SK-N-SH (cell line): ENCODE results near the gene SCN8A. TPM values are rescaled to one million over a fixed set of nuclear protein-coding genes. Genes with fewer than 3 reads are reported as not detected.

Source experiments
- CTCF ChIA-PET: fragments of 300-600, 350-600 bp; formaldehyde crosslinking; extraction: SDS; loops from one replicate; lab custom pipeline; 2021; lab: Yijun Ruan, JAX
- POLR2A ChIA-PET: fragments of 350-600 bp; sonication (Branson Sonifier 250); formaldehyde crosslinking; extraction: SDS; loops from one replicate; lab custom pipeline; 2020; ENCODE audit warnings: antibody characterized with exemption, inconsistent platforms; lab: Yijun Ruan, JAX
- DNase-seq: peaks from one replicate; pipeline ENCODE4 v3.0.0; 2012
- H2AFZ ChIP-seq: fragments of 200-600 bp; sonication (generic); 2 replicates; pipeline ENCODE4 v1.8.1; 2016; ENCODE audit warnings: antibody characterized with exemption, mild to moderate bottlenecking, low read depth
- H3F3A ChIP-seq: fragments of 200-600 bp; sonication (generic); replicated peaks from 2 replicates; pipeline ENCODE3; 2016; ENCODE audit warnings: antibody characterized with exemption, mild to moderate bottlenecking; ENCODE audit not compliant: insufficient read depth
- H3K27ac ChIP-seq, 2 experiments: fragments of 200-500 bp in 1 of 2; fragments of 200-600 bp in 1 of 2; sonication (Bioruptor generic) in 1 of 2; sonication (generic), shearing (Covaris generic) in 1 of 2; 2 replicates each; pipeline versions ENCODE4 v1.5.1 to v1.6.1; 2014 to 2016; ENCODE audit warnings: low read depth in 2 of 2, inconsistent platforms in 1 of 2, low read length in 1 of 2, mild to moderate bottlenecking in 1 of 2, mixed read lengths in 1 of 2
- H3K27me3 ChIP-seq: fragments of 200-600 bp; sonication (generic), shearing (Covaris generic); 2 replicates; pipeline ENCODE4 v1.6.1; 2016; ENCODE audit warnings: mixed run types; ENCODE audit not compliant: insufficient read depth
- H3K36me3 ChIP-seq, 2 experiments: fragments of 200-500 bp in 1 of 2; fragments of 200-600 bp in 1 of 2; sonication (Bioruptor generic) in 1 of 2; sonication (generic) in 1 of 2; replicated peaks in 1 of 2; 2 replicates each; pipeline versions ENCODE3 to v1.5.1; 2014 to 2016; ENCODE audit warnings: low read length in 1 of 2, mild to moderate bottlenecking in 1 of 2; ENCODE audit not compliant: insufficient read depth in 2 of 2, control insufficient read depth in 1 of 2
- H3K4me1 ChIP-seq, 2 experiments: fragments of 200-500 bp in 1 of 2; fragments of 200-600 bp in 1 of 2; sonication (Bioruptor generic) in 1 of 2; sonication (generic), shearing (Covaris generic) in 1 of 2; 2 replicates each; pipeline versions ENCODE4 v1.5.1 to v1.6.1; 2014 to 2016; ENCODE audit warnings: low read depth in 1 of 2, low read length in 1 of 2, mixed run types in 1 of 2; ENCODE audit not compliant: insufficient read depth in 2 of 2, control insufficient read depth in 1 of 2
- H3K4me2 ChIP-seq: fragments of 200-600 bp; sonication (generic), shearing (Covaris generic); 2 replicates; pipeline ENCODE4 v1.6.1; 2017; ENCODE audit warnings: mixed run types
- H3K4me3 ChIP-seq, 2 experiments: fragments of 200-500 bp in 1 of 2; fragments of 200-600 bp in 1 of 2; sonication (Bioruptor generic) in 1 of 2; sonication (generic), shearing (Covaris generic) in 1 of 2; 2 replicates each; pipeline versions ENCODE4 v1.5.1 to v1.8.1; 2014 to 2016; ENCODE audit warnings: low read depth in 2 of 2, inconsistent platforms in 1 of 2, low read length in 1 of 2, mild to moderate bottlenecking in 1 of 2, mixed read lengths in 1 of 2, moderate library complexity in 1 of 2
- H3K79me2 ChIP-seq: fragments of 200-600 bp; sonication (generic); 2 replicates; pipeline ENCODE4 v1.8.1; 2017; ENCODE audit warnings: mild to moderate bottlenecking; ENCODE audit not compliant: insufficient read depth
- H3K9ac ChIP-seq: fragments of 200-600 bp; sonication (generic); 2 replicates; pipeline ENCODE4 v1.6.1; 2017; ENCODE audit warnings: mixed run types
- H3K9me2 ChIP-seq: fragments of 200-600 bp; sonication (generic); 2 replicates; pipeline ENCODE4 v1.6.1; 2017; ENCODE audit warnings: mixed run types
- H3K9me3 ChIP-seq: fragments of 200-600 bp; sonication (generic); 2 replicates; pipeline ENCODE4 v1.6.1; 2017; ENCODE audit warnings: mixed run types, mild to moderate bottlenecking, moderate library complexity
- H4K20me1 ChIP-seq: fragments of 200-600 bp; sonication (generic); 2 replicates; pipeline ENCODE4 v1.6.1; 2017; ENCODE audit warnings: mild to moderate bottlenecking, mixed run types; ENCODE audit not compliant: insufficient read depth
- CHD2 ChIP-seq: fragments of 150-350 bp; IDR thresholded peaks from 2 replicates; pipeline ENCODE4 v1.6.1; 2018; ENCODE audit warnings: low read length; ENCODE audit not compliant: partially characterized antibody
- ELF1 ChIP-seq: IDR thresholded peaks from 2 replicates; pipeline ENCODE4 v1.4.0; 2012
- EZH2phosphoT487 ChIP-seq: fragments of 200-600 bp; sonication (generic); IDR thresholded peaks from 2 replicates; pipeline ENCODE4 v1.6.1; 2017; ENCODE audit warnings: low read depth, mixed run types, mild to moderate bottlenecking, antibody characterized with exemption, moderate library complexity, borderline replicate concordance
- FOSL2 ChIP-seq: IDR thresholded peaks from 2 replicates; pipeline ENCODE4 v1.4.0; 2012; ENCODE audit warnings: low read depth, mild to moderate bottlenecking, moderate library complexity, borderline replicate concordance
- FOXM1 ChIP-seq: IDR thresholded peaks from 2 replicates; pipeline ENCODE4 v1.4.0; 2012; ENCODE audit warnings: low read depth, mild to moderate bottlenecking
- GABPA ChIP-seq: IDR thresholded peaks from 2 replicates; pipeline ENCODE4 v1.4.0; 2012; ENCODE audit warnings: low read depth, mild to moderate bottlenecking
- MEF2A ChIP-seq: IDR thresholded peaks from 2 replicates; pipeline ENCODE4 v1.4.0; 2012; ENCODE audit warnings: low read depth, borderline replicate concordance
- NFIC ChIP-seq: IDR thresholded peaks from 2 replicates; pipeline ENCODE4 v1.4.0; 2012; ENCODE audit warnings: borderline replicate concordance
- RAD21 ChIP-seq: IDR thresholded peaks from 2 replicates; pipeline ENCODE4 v1.6.1; 2012; ENCODE audit warnings: mild to moderate bottlenecking, low read length
- RFX5 ChIP-seq: IDR thresholded peaks from 2 replicates; pipeline ENCODE4 v1.6.1; 2012; ENCODE audit warnings: mild to moderate bottlenecking, improper control_type of control experiment, low read length
- RXRA ChIP-seq: IDR thresholded peaks from 2 replicates; pipeline ENCODE4 v1.4.0; 2012; ENCODE audit warnings: low read depth, mild to moderate bottlenecking, borderline replicate concordance
- SIN3A ChIP-seq: IDR thresholded peaks from 2 replicates; pipeline ENCODE4 v1.6.1; 2012; ENCODE audit warnings: low read depth, mild to moderate bottlenecking, low read length, moderate library complexity, borderline replicate concordance
- SMC3 ChIP-seq: IDR thresholded peaks from 2 replicates; pipeline ENCODE4 v1.6.1; 2012; ENCODE audit warnings: low read depth, low read length, improper control_type of control experiment
- TCF12 ChIP-seq: IDR thresholded peaks from 2 replicates; pipeline ENCODE4 v1.4.0; 2012
- polyA plus RNA-seq, 3 experiments: library from polyadenylated mRNA; depleted of rRNA; stranded (reverse); fragments of >200 nt; gene quantifications; 2 replicates each; pipeline ENCODE4 v1.2.3, GENCODE V29; 2012
- TF ChIP-seq, protein P1 (sequence below): IDR thresholded peaks from 2 replicates; pipeline ENCODE4 v1.4.0; 2012; ENCODE audit warnings: low read depth, borderline replicate concordance
- TF ChIP-seq, protein P2 (sequence below): fragments of 150-350 bp; IDR thresholded peaks from 2 replicates; pipeline ENCODE4 v1.6.1; 2016; ENCODE audit warnings: mild to moderate bottlenecking, low read depth, low read length
- TF ChIP-seq, protein P3 (sequence below): IDR thresholded peaks from 2 replicates; pipeline ENCODE4; 2012
- TF ChIP-seq, protein P4 (sequence below): fragments of 200-600 bp; sonication (generic); IDR thresholded peaks from 2 replicates; pipeline ENCODE4 v1.6.1; 2017; ENCODE audit warnings: antibody characterized with exemption, mild to moderate bottlenecking, moderate library complexity

The SCN8A gene
- polyA plus RNA-seq, 1 of the 3 experiments (the other 2 are of a cell fraction), result 7.1 TPM

DNA sequence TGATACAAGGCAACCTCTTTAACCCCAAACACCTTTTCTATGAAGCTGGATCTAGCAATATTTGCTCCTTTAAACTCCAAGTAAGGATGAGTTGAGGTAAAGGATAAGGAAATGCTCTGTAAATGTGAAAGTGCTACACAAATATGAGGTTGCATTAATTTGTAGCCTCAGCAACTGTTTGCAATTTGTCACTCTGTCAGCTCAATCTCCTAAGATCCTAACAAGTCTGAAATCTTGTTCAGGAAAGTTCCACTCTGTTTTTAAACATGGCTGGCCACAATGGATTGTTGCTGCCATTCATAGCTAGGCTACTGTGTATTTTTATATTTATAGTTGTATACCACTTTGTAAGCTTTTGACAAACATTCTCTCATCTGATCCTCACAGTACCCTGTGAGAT, 51.3 kb downstream of the SCN8A start:
- H3K79me2 ChIP-seq, result peaks cover 52% of the 10 kb centered on the region
- DNase-seq, result no peak
- H3K36me3 ChIP-seq, result peaks cover 0 to 4% of the 10 kb centered on the region in 2 experiments
- no peaks in the 10 kb centered on the region for H3K9me3 ChIP-seq
- no peak overlapping the region for H3K4me3 ChIP-seq
- ChIA-PET CTCF (interaction anchor here (0.6 to 1.2 kb wide), 2 partner anchors 12 to 110 kb away, joined by 3 read pairs; no protein-coding TSS in a partner anchor), POLR2A (no interaction called here)
- peaks cover 9% of the 10 kb centered on the region; the same call in 1 of the 2 replicates for H4K20me1 ChIP-seq
- no peak overlapping the region for H2AFZ ChIP-seq
- no peaks in the 10 kb centered on the region for H3K4me1 ChIP-seq
- H3K9ac ChIP-seq, result no peak overlapping the region
- H3F3A ChIP-seq, result no peaks in the 10 kb centered on the region
- no peaks in the 10 kb centered on the region for H3K27me3 ChIP-seq
- no peak overlapping the region for H3K4me2 ChIP-seq
- no peak overlapping the region for H3K27ac ChIP-seq
- no peak for TF ChIP-seq TCF12
- no peak for TF ChIP-seq EZH2phosphoT487
- TF ChIP-seq FOXM1, result no peak
- no peak for TF ChIP-seq FOSL2
- TF ChIP-seq, protein P1, sequence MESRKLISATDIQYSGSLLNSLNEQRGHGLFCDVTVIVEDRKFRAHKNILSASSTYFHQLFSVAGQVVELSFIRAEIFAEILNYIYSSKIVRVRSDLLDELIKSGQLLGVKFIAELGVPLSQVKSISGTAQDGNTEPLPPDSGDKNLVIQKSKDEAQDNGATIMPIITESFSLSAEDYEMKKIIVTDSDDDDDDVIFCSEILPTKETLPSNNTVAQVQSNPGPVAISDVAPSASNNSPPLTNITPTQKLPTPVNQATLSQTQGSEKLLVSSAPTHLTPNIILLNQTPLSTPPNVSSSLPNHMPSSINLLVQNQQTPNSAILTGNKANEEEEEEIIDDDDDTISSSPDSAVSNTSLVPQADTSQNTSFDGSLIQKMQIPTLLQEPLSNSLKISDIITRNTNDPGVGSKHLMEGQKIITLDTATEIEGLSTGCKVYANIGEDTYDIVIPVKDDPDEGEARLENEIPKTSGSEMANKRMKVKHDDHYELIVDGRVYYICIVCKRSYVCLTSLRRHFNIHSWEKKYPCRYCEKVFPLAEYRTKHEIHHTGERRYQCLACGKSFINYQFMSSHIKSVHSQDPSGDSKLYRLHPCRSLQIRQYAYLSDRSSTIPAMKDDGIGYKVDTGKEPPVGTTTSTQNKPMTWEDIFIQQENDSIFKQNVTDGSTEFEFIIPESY, result no peak
- TF ChIP-seq CHD2, result no peak
- TF ChIP-seq, protein P2, sequence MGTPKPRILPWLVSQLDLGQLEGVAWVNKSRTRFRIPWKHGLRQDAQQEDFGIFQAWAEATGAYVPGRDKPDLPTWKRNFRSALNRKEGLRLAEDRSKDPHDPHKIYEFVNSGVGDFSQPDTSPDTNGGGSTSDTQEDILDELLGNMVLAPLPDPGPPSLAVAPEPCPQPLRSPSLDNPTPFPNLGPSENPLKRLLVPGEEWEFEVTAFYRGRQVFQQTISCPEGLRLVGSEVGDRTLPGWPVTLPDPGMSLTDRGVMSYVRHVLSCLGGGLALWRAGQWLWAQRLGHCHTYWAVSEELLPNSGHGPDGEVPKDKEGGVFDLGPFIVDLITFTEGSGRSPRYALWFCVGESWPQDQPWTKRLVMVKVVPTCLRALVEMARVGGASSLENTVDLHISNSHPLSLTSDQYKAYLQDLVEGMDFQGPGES, result no peak
- no peak for TF ChIP-seq MEF2A
- TF ChIP-seq RXRA, result no peak
- TF ChIP-seq RAD21, result no peak
- TF ChIP-seq SMC3, result no peak
- TF ChIP-seq, protein P3, sequence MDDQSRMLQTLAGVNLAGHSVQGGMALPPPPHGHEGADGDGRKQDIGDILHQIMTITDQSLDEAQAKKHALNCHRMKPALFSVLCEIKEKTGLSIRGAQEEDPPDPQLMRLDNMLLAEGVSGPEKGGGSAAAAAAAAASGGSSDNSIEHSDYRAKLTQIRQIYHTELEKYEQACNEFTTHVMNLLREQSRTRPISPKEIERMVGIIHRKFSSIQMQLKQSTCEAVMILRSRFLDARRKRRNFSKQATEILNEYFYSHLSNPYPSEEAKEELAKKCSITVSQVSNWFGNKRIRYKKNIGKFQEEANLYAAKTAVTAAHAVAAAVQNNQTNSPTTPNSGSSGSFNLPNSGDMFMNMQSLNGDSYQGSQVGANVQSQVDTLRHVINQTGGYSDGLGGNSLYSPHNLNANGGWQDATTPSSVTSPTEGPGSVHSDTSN, result no peak
- no peak for TF ChIP-seq ELF1
- no peak for TF ChIP-seq RFX5
- no peak for TF ChIP-seq SIN3A
- TF ChIP-seq, protein P4, sequence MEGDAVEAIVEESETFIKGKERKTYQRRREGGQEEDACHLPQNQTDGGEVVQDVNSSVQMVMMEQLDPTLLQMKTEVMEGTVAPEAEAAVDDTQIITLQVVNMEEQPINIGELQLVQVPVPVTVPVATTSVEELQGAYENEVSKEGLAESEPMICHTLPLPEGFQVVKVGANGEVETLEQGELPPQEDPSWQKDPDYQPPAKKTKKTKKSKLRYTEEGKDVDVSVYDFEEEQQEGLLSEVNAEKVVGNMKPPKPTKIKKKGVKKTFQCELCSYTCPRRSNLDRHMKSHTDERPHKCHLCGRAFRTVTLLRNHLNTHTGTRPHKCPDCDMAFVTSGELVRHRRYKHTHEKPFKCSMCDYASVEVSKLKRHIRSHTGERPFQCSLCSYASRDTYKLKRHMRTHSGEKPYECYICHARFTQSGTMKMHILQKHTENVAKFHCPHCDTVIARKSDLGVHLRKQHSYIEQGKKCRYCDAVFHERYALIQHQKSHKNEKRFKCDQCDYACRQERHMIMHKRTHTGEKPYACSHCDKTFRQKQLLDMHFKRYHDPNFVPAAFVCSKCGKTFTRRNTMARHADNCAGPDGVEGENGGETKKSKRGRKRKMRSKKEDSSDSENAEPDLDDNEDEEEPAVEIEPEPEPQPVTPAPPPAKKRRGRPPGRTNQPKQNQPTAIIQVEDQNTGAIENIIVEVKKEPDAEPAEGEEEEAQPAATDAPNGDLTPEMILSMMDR, result no peak
- TF ChIP-seq NFIC, result no peak
- no peak for TF ChIP-seq GABPA
- no peaks in the 10 kb centered on the region for H3K9me2 ChIP-seq
